ENCODE measurements around the gene IL13. TPM values are rescaled to one million over a fixed set of nuclear protein-coding genes. Genes with fewer than 3 reads are reported as not detected.

The IL13 gene
- total RNA-seq, 2 donors from 2014 or later, result not detected

DNA sequence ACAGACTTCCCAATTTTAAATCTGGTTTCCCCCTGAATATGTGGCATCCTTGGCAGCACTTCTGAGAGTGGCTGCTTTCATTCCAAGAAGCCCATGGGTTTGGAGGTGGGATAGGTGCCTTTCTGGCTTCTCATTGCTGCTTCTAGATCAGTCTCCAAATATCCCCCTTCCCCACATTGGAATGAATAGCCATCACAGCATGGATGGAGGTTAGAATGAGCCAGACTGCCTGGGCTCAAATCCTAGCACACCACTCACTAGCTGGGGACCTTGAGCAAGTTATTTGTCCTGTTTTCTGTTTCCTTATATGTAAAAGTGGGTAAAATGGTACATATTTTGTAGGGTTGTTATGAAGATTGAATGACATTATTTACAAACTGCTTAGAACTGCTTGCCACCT is 13.8 kb upstream of the IL13 start:
- TF ChIP-seq, protein P1, sequence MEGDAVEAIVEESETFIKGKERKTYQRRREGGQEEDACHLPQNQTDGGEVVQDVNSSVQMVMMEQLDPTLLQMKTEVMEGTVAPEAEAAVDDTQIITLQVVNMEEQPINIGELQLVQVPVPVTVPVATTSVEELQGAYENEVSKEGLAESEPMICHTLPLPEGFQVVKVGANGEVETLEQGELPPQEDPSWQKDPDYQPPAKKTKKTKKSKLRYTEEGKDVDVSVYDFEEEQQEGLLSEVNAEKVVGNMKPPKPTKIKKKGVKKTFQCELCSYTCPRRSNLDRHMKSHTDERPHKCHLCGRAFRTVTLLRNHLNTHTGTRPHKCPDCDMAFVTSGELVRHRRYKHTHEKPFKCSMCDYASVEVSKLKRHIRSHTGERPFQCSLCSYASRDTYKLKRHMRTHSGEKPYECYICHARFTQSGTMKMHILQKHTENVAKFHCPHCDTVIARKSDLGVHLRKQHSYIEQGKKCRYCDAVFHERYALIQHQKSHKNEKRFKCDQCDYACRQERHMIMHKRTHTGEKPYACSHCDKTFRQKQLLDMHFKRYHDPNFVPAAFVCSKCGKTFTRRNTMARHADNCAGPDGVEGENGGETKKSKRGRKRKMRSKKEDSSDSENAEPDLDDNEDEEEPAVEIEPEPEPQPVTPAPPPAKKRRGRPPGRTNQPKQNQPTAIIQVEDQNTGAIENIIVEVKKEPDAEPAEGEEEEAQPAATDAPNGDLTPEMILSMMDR (conservative IDR thresholded peaks at IDR 0.05), result no peak
- Histone ChIP-seq H3K36me3 (ENCODE audit: control insufficient read depth, insufficient read depth, low read length) (peaks cover 27% of the 10 kb centered on the region), H3K4me3 (ENCODE audit: low read length) (no peak overlapping the region), H3K27me3 (ENCODE audit: control insufficient read depth, insufficient read depth, low read length, poor library complexity, severe bottlenecking) (no peaks in the 10 kb centered on the region), H3K4me1 (ENCODE audit: control insufficient read depth, insufficient read depth, low read length) (no peaks in the 10 kb centered on the region), H3K9me3 (ENCODE audit: control insufficient read depth, low read length) (peaks cover 20% of the 10 kb centered on the region), H3K27ac (ENCODE audit: low read depth, low read length) (no peak overlapping the region), H3K9ac (ENCODE audit: extremely low read depth, low read length, poor library complexity, severe bottlenecking) (no peak overlapping the region)
- DNase-seq, result no peak
- H3K27me3 Mint-ChIP-seq (ENCODE audit: insufficient read depth), result peaks cover 2% of the 10 kb centered on the region
- H3K9me3 Mint-ChIP-seq, result peaks cover 17% of the 10 kb centered on the region
- H3K36me3 Mint-ChIP-seq (ENCODE audit: low read depth), result peaks cover 36% of the 10 kb centered on the region
- H3K4me1 Mint-ChIP-seq, result no peaks in the 10 kb centered on the region
- H3K27ac Mint-ChIP-seq, result no peak overlapping the region
- H3K4me3 Mint-ChIP-seq, result no peak overlapping the region

DNA sequence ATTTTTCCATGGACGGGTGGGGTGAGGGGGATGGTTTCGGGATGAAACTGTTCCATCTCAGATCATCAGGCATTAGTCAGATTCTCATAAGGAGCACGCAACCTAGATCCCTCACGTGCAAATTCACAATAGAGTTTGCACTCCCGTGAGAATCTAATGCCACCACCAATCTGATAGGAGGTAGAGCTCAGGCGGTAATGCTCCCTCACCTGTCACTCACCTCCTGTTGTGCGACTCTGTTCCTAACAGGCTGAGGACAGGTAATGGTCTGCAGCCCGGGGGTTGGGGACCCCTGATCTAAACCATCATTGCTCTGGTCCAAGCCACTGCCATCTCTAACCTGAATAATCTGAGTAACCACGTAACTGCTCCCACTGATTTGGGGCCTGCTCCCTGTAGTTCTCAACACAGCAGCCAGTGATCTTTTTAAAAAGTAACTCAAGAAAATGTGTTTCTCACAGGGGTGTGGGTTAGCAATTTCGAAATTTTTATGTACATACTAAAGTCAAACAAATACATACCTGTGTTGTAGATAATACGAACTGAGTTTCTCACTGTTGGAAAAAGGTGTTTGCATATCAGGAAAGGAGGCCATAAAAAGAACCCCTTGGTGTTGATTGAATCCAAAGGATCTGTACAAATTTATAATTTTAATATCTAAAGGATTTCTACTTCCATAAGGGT is 11.2 kb upstream of the IL13 start:
- TF ChIP-seq, protein P1 (conservative IDR thresholded peaks at IDR 0.05), result no peak
- Histone ChIP-seq H3K36me3 (ENCODE audit: control insufficient read depth, insufficient read depth, low read length) (peaks cover 12% of the 10 kb centered on the region), H3K27ac (ENCODE audit: low read depth, low read length) (no peak overlapping the region), H3K4me1 (ENCODE audit: control insufficient read depth, insufficient read depth, low read length) (no peaks in the 10 kb centered on the region), H3K9me3 (ENCODE audit: control insufficient read depth, low read length) (peaks cover 20% of the 10 kb centered on the region), H3K4me3 (ENCODE audit: low read length) (no peak overlapping the region), H3K27me3 (ENCODE audit: control insufficient read depth, insufficient read depth, low read length, poor library complexity, severe bottlenecking) (no peaks in the 10 kb centered on the region), H3K9ac (ENCODE audit: extremely low read depth, low read length, poor library complexity, severe bottlenecking) (no peak overlapping the region)
- Mint-ChIP-seq H3K27me3 (ENCODE audit: insufficient read depth) (peaks cover 5% of the 10 kb centered on the region), H3K9me3 (peaks cover 18% of the 10 kb centered on the region), H3K27ac (no peak overlapping the region), H3K4me1 (no peaks in the 10 kb centered on the region), H3K4me3 (no peak overlapping the region), H3K36me3 (ENCODE audit: low read depth) (peaks cover 25% of the 10 kb centered on the region)
- DNase-seq, result no peak
- 85 to 90% methylated on average over 4 to 11 of the region's 11 CpGs for WGBS, 2 experiments (ENCODE audit: insufficient coverage in 1 of 2, insufficient read length in 1 of 2)

DNA sequence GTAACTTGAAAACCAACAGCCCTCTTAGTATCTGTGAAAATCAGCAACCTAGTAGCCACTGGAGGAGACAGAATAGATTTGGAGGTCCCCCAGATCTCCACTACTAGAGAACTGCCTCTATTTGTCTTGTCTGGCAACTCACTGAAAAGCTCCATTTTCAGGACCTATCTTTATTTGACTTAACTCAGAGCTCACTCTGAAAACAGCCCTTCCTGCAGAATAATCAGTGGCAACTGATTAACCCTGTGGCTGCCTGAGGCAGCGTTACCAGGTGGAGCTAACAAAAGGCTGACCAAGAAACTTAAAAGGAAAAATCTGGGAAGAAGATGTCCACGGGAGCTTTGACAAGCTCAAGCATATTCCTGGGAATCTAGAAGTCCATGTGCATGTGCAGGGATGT is 10.5 kb upstream of the IL13 start:
- no peaks in the 10 kb centered on the region for H3K4me1 ChIP-seq (ENCODE audit: control insufficient read depth, insufficient read depth, low read length)
- no peak overlapping the region for H3K4me3 ChIP-seq (ENCODE audit: low read length)
- H3K4me3 Mint-ChIP-seq, result no peak overlapping the region
- H3K36me3 Mint-ChIP-seq (ENCODE audit: low read depth), result peaks cover 19% of the 10 kb centered on the region
- no peaks in the 10 kb centered on the region for H3K4me1 Mint-ChIP-seq
- H3K27ac Mint-ChIP-seq, result no peak overlapping the region
- peaks cover 20% of the 10 kb centered on the region for H3K9me3 ChIP-seq (ENCODE audit: control insufficient read depth, low read length)
- no peak for DNase-seq
- TF ChIP-seq, protein P1 (conservative IDR thresholded peaks at IDR 0.05), result no peak
- peaks cover 6% of the 10 kb centered on the region for H3K27me3 Mint-ChIP-seq (ENCODE audit: insufficient read depth)
- H3K9me3 Mint-ChIP-seq, result peaks cover 18% of the 10 kb centered on the region
- peaks cover 10% of the 10 kb centered on the region for H3K36me3 ChIP-seq (ENCODE audit: control insufficient read depth, insufficient read depth, low read length)
- 91 to 96% methylated on average over 2 of the region's 2 CpGs for WGBS, 2 experiments (ENCODE audit: insufficient coverage in 1 of 2, insufficient read length in 1 of 2)
- no peaks in the 10 kb centered on the region for H3K27me3 ChIP-seq (ENCODE audit: control insufficient read depth, insufficient read depth, low read length, poor library complexity, severe bottlenecking)
- no peak overlapping the region for H3K9ac ChIP-seq (ENCODE audit: extremely low read depth, low read length, poor library complexity, severe bottlenecking)
- no peak overlapping the region for H3K27ac ChIP-seq (ENCODE audit: low read depth, low read length)
